Camera-type eye (tissue), 1 donor: ENCODE results near the gene OR5C1. TPM values are rescaled to one million over a fixed set of nuclear protein-coding genes. Genes with fewer than 3 reads are reported as not detected.

ENCODE experiments used
- total RNA-seq: library from RNA; depleted of rRNA; stranded (reverse); fragments of >200 nt; gene quantifications from one replicate; pipeline ENCODE4 v1.2.3, GENCODE V29; 2014

The OR5C1 gene
- total RNA-seq: not detected

DNA sequence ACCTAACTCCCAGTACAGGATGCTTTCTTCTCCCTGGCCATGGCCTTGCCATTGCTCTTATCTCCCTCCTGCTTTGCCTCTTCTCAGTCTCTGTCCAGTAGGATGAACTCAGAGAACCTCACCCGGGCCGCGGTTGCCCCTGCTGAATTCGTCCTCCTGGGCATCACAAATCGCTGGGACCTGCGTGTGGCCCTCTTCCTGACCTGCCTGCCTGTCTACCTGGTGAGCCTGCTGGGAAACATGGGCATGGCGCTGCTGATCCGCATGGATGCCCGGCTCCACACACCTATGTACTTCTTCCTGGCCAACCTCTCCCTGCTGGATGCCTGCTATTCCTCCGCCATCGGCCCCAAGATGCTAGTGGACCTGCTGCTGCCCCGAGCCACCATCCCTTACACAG, at the start of gene OR5C1:
TSS of gene OR5C1 (plus strand) at position 103 of the 400 bp plus-strand sequence. CDS start at position 103, 0 bp downstream.

GRCh38 chr9:122742003-122742402, 46.7 kb upstream of the OR5C1 start, which contains the start of gene OR1L6:
Gene OR1L6 (plus strand): TSS chr9:122742303. CDS start chr9:122749848, 7,545 bp downstream.

GRCh38 chr9:122800066-122801060, 11.6 kb downstream of the OR5C1 start, which contains the start of gene OR1K1:
Gene OR1K1 (plus strand): TSS chr9:122800123. CDS start chr9:122800123, 0 bp downstream.

Other genes starting within 250 kb of the OR5C1 start
- not detected for gene OR1N2, start 235.8 kb upstream of the OR5C1 start, total RNA-seq
- not detected for gene OR1L8, start 205.5 kb upstream of the OR5C1 start, total RNA-seq
- not detected for gene OR1Q1, start 174.2 kb upstream of the OR5C1 start, total RNA-seq
- not detected for gene OR1B1, start 131.3 kb upstream of the OR5C1 start, total RNA-seq
- not detected for gene OR1L1, start 127.2 kb upstream of the OR5C1 start, total RNA-seq
- not detected for gene OR1L3, start 113.8 kb upstream of the OR5C1 start, total RNA-seq
- not detected for gene OR1L4, start 64.9 kb upstream of the OR5C1 start, total RNA-seq
- gene OR1L6, start 46.6 kb upstream of the OR5C1 start, total RNA-seq: not detected
- not detected for gene OR1K1, start 11.2 kb downstream of the OR5C1 start, total RNA-seq
- 54.4 TPM for gene PDCL, start 39.7 kb downstream of the OR5C1 start, total RNA-seq
- gene RC3H2, start 116.4 kb downstream of the OR5C1 start, total RNA-seq: 77.6 TPM
- gene ZBTB6, start 124.4 kb downstream of the OR5C1 start, total RNA-seq: 29.5 TPM
- gene ZBTB26, start 142.6 kb downstream of the OR5C1 start, total RNA-seq: 18.4 TPM
- gene RABGAP1, start 152.1 kb downstream of the OR5C1 start, total RNA-seq: 106 TPM
- gene GPR21, start 244.7 kb downstream of the OR5C1 start, total RNA-seq: 7.7 TPM